ENCODE measurements around the gene TFPI. TPM values are rescaled to one million over a fixed set of nuclear protein-coding genes. Genes with fewer than 3 reads are reported as not detected.

TFPI gene
- total RNA-seq, 2 experiments from 2014 or later, result not detected

DNA sequence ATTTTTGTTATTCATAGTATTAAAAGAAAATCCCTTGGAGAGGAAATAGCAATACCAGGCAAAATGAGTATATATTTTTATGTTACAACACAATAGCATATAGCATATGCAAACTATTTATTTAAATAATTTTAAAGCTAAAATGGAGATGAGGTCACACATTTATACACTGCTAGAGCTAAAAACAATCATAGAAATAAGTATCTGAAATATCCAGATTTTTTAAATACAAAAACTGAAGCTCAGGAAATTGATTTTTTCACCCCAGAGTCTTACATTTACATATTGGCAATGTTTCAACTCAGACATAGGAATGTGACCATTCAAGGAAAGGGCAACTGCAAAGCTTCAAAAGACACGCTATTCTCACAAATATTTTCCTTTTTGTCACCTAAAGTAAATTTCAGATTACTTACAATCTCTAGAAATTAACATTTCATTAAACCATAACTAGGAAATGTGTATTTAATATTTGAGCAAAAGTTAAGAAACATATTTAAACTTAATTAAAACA is 8.9 kb downstream of the TFPI start:
- DNase-seq (ENCODE audit: low spot score), result no peak
- no peaks in the 10 kb centered on the region for H3K79me2 ChIP-seq (ENCODE audit: insufficient read depth, low read depth, low read length)
- POLR2A ChIA-PET, result no interaction called here
- no peaks in the 10 kb centered on the region for H4K20me1 ChIP-seq (ENCODE audit: insufficient read depth, low read length)
- H3K4me1 ChIP-seq (ENCODE audit: insufficient read depth, low read length, poor library complexity, severe bottlenecking), result no peaks in the 10 kb centered on the region
- no peaks in the 10 kb centered on the region for H3K36me3 ChIP-seq (ENCODE audit: insufficient read depth, low read length)
- no TSS peak for BruUV-seq (replicated peaks)
- H3K9me3 ChIP-seq (ENCODE audit: low read length), result no peaks in the 10 kb centered on the region
- intact Hi-C loops (cut with micrococcal nuclease; ENCODE audit: unreplicated experiment), result no loop called here
- no peak for TF ChIP-seq EZH2phosphoT487 (IDR thresholded peaks at IDR 0.05; ENCODE audit: borderline replicate concordance, low read depth, low read length)
- TF ChIP-seq, protein P1, sequence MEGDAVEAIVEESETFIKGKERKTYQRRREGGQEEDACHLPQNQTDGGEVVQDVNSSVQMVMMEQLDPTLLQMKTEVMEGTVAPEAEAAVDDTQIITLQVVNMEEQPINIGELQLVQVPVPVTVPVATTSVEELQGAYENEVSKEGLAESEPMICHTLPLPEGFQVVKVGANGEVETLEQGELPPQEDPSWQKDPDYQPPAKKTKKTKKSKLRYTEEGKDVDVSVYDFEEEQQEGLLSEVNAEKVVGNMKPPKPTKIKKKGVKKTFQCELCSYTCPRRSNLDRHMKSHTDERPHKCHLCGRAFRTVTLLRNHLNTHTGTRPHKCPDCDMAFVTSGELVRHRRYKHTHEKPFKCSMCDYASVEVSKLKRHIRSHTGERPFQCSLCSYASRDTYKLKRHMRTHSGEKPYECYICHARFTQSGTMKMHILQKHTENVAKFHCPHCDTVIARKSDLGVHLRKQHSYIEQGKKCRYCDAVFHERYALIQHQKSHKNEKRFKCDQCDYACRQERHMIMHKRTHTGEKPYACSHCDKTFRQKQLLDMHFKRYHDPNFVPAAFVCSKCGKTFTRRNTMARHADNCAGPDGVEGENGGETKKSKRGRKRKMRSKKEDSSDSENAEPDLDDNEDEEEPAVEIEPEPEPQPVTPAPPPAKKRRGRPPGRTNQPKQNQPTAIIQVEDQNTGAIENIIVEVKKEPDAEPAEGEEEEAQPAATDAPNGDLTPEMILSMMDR (conservative IDR thresholded peaks at IDR 0.05; ENCODE audit: low read length), result no peak
- H3K9me2 ChIP-seq (ENCODE audit: insufficient read depth, low read length), result no peaks in the 10 kb centered on the region
- H2AFZ ChIP-seq (ENCODE audit: low read length), result no peak overlapping the region
- no peak overlapping the region for H3K27ac ChIP-seq (ENCODE audit: low read depth, low read length, poor library complexity, severe bottlenecking)
- CTCF ChIA-PET (ENCODE audit: unreplicated experiment), result no interaction called here
- no peak overlapping the region for H3K4me2 ChIP-seq (ENCODE audit: low read length)
- H3K4me3 ChIP-seq (ENCODE audit: low read depth, low read length, poor library complexity, severe bottlenecking), result no peak overlapping the region

DNA sequence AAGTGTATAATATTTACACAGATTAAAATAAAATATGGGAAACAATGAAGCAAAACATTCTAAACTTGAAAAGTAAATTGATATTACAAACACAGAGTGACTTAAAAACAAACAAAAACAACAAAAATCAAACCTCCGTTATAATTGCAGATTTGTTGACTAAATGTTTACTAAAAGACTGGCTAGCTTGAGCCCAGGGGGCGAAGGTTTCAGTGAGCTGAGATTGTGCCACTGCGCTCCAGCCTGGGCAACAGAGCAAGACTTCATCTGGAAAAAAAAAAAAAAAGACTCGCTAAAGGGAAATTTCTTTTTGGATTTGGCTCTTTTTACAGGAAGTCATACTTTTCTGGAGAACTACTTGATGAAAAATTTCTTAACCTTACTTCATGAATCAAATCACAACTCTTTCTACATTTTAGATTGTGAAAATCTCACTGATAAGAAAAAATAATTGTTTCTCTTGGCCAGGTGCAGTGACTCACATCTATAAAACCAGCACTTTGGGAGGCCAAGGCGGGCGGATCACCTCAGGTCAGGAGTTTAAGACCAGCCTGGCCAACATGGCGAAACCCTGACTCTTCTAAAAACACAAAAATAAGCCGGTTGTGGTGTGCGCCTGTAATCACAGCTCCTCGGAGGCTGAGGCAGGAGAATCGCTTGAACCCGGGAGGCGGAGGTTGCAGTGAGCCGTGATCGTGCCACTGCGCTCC is 9.7 kb downstream of the TFPI start:
- intact Hi-C loops (cut with micrococcal nuclease; ENCODE audit: unreplicated experiment), result no loop called here

More for the DNA sequence above, 9.7 kb downstream of the TFPI start:
- H3K4me3 ChIP-seq (ENCODE audit: low read depth, low read length, poor library complexity, severe bottlenecking), result no peak overlapping the region
- CTCF ChIA-PET (ENCODE audit: unreplicated experiment), result no interaction called here
- H3K79me2 ChIP-seq (ENCODE audit: insufficient read depth, low read depth, low read length), result no peaks in the 10 kb centered on the region
- no peaks in the 10 kb centered on the region for H4K20me1 ChIP-seq (ENCODE audit: insufficient read depth, low read length)
- H3K9me2 ChIP-seq (ENCODE audit: insufficient read depth, low read length), result no peaks in the 10 kb centered on the region
- H3K4me1 ChIP-seq (ENCODE audit: insufficient read depth, low read length, poor library complexity, severe bottlenecking), result no peaks in the 10 kb centered on the region
- BruUV-seq (replicated peaks), result no TSS peak
- H2AFZ ChIP-seq (ENCODE audit: low read length), result no peak overlapping the region
- no peak overlapping the region for H3K4me2 ChIP-seq (ENCODE audit: low read length)
- TF ChIP-seq EZH2phosphoT487 (IDR thresholded peaks at IDR 0.05; ENCODE audit: borderline replicate concordance, low read depth, low read length), result no peak
- TF ChIP-seq, protein P1 (conservative IDR thresholded peaks at IDR 0.05; ENCODE audit: low read length), result no peak
- POLR2A ChIA-PET, result interaction anchor here (0.6 kb wide), 1 partner anchor 70 kb away, joined by 3 read pairs; no protein-coding TSS in a partner anchor
- no peaks in the 10 kb centered on the region for H3K36me3 ChIP-seq (ENCODE audit: insufficient read depth, low read length)
- no peak overlapping the region for H3K27ac ChIP-seq (ENCODE audit: low read depth, low read length, poor library complexity, severe bottlenecking)
- no peaks in the 10 kb centered on the region for H3K9me3 ChIP-seq (ENCODE audit: low read length)
- no peak for DNase-seq (ENCODE audit: low spot score)

Data from OCI-LY7 (cell line).